ENCODE data around the gene PGM2.

Gene PGM2

DNA sequence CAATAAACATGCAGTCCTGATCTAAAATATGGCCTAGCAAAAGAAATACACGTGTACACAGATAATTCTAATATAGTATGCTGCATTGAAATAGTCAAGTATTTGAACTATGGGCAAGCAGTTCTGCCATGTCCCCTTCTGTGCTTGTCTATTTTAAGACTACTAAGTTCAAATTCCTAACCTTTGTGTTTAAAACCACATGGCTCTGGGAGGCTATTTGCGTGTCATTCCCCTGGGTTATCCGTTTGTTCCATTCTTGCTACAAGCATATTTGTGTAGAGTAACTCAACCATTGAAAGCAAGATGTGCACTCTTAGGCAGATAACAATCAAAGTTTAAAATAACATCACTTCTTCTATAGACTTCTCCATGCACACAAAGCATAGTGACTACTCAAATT, 39.0 kb downstream of the PGM2 start:
- DNase-seq: peak in 1 of 2 experiments; percentile 44

DNA sequence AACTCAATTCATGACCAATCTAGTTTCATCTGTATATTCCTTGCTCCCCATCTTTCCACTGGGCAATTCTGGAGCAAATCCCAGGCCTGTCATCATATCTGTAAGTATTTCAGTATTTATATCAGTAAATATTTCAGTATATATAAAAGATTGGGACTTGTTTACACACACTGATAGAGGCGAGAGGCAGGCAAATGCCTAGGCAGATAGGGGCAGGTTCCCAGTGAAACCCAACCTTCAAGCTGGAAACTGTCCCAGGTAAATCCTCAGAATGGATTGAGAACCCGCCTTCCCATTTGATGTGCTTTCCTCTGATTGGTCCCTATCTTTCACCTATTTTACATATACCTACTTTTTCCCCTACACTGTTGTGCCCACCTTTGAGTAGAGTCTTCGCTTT, 40.6 kb downstream of the PGM2 start:
- no peak for DNase-seq

DNA sequence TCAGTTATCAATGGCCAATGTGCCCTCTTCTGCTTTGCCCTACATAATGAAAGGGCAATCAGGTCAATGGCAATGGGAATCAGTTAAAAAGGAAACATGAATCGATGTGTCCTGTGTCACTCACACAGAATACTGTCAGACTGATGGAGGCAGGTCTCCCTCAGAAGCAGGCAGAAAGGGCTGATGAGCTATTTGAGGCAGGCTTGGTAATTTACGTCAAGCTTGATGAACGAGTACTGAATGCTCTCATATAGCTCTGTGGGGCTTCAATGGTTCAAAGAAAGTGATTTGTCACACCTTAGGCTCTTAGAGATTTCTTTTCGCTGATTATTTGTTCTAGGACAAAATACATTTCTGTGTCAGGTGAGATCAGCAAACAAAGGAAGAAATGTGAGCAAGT, 41.8 kb downstream of the PGM2 start:
- no peak for DNase-seq

DNA sequence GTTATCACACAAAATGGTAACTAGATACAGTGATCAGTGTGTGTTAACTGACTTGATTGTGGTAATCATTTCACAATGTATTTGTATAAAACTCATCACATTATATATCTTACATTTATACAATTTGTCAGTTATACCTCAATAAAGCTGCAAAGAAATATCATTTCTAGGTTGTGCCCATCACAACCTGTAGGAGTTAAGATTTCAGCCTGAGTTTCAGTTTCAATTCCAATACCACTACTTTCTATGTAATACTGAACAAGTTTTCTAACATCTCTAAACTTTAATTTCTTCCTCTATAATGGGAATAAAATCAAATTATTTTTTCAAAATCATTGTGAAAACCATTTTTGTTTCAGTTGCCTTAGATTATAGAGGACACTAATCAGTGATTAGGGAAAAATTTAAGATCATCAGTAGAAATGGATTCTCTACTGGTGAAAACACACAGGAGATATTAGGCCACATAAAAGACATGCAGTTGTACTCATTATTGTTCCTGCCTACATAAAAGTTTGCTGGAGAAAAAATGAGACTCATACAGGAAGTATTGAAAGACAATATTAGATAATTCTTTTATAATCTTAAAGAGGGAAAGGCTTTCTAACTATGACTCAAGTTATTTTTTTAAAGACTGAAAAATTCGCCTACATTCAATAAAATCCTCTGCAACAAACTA, 46.0 kb downstream of the PGM2 start:
- no peak for DNase-seq

DNA sequence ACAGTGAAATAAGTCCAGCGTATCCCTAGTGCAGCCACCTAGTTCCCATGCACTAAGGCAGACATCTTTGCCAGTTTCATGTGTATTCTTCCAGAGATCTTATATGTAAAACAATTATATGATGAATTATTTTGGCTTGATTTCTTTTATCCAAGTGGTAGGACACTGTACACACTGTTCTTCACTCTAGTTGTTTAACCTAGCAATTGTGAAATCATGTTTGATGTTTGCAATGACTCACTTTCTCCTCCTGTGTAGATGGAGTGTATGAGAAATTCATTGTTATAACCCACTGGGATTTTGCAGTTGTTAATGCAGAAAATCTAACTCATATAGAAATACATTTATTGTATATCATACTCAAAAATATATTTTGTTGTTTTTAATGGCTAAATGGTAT, 46.9 kb downstream of the PGM2 start:
- DNase-seq: no peak

DNA sequence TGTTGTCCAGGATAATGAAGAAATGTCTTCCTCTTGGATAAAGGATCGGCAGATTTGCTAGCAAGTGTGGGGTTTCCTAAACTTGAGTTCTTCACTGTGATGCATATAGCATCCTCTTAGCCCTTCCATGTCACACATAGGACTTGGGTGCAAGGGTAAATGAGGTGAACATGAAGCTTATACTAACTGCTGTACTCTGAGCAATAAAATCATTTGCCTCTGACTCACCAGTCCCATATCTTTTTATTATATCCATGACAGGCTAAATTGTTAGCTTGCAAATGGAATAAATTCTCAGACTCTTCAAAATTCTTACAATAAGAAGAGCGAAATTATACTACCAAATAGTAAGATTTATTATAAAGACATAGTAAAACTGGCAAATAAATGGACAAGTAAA, 49.7 kb downstream of the PGM2 start:
- DNase-seq: no peak

DNA sequence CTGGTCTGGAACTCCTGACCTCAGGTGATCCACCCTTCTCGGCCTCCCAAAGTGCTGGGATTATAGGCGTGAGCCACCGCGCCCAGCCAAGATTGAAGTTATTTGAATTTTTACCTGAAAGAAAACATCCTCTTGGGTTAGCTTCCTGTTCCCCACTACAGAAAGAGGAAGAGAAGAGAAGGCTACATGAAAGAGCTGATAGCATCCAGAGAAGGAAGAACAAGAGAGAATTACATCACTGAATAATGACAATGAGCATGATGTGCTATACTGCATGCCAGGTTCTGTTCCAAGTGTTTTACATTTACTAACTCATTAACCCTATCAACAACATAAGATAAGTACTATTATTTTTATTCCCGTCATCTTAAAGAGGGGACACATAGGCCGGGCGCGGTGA, 52.9 kb downstream of the PGM2 start:
- peak; percentile 55 to 66 for DNase-seq

DNA sequence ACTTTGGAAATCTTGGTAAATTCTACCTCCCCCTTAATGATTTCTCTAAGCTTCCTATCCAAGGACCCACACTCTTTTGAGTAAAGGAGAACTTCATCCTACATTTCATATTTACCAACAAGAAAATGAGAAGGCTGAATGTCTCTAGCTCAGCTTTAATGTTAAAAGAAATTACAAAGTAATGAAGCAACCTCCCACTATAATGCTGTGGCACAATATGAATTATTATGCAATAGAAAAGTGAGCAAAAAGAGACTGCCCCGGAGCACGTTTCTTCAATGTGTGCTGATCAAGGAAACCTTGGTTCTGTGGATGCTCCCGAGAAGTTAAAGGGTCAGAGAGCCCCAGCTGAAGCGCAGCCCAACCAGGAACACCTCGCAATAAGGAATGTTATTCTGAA, 55.3 kb downstream of the PGM2 start:
- no peak for DNase-seq

DNA sequence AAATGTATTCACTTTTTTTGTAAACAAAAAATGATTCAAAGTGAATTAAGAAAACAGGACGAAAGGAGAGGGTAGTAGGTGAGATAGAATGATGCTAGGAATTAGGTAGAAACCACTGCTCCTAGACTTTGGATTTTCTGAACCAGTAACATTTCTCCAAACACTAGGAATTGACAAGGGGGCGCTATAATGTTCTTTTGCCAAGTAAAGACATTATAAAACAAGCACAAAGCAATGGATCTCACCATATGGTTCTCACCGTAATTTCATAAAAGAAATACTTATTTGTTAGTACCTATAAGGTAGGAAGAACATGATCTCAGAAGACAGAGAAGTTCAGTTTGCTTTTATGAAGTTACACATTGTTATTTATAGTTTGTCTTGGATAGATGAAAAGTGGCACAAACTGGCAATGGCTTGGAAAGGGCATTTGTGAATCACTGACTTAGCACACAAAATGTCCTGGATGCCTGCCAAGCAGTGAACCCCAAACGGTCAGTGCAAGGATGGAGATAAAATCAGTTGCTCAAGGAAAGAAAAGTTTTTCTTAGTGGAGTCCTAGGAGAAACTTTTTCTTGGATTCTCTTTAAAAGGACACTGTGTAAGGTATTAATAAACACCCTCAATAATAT, 56.3 kb downstream of the PGM2 start:
- no peak for DNase-seq

DNA sequence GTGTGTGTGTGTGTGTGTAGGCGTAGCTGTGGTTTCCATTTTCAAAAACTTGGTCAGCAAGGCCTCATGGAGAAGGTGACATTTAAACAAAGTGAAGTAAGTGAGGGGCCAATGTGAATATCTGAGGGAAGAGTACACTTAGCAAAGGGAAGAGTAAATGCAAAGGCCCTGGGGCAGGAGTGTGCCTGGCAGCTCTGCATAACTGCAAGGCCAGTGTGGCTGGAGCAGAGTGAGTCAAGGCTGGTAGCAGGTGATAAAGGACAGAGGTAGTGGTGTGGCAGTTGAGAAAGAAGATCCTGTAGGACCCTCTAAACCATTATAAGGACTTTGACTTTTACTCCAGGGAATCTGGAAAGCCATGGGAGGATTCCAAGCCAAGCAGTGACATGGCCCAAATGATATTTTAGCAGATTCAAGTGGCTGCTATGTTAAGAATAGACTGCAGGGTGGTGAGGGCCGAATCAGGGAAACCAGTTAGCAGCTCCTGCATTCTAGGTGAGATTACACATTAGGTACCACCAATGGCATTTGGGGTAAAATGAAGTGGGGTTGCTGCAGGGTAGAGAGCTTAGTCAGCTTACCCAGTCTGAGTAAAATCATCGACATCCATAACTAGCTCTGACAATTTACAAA, 58.5 kb downstream of the PGM2 start:
- no peak for DNase-seq

DNA sequence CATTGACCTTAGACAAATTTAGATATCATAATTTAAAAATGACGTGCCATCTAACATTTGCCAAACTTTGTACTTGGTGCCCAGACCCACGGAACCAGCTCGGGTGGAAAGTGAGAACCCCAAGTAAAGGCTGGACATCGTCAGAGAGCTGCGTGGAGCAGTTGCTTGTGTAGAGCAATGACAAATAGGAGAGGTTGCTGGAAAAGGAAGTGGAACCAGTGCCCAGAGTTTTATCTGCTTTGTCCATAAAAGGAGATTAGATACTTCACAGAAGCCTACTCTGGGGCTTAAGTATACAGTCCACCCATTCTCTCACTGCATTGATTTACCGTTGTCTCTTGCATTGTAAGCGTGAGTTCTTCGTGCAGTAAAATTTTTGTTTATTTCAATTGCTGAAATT, 59.0 kb downstream of the PGM2 start:
- DNase-seq: peak in 1 of 2 experiments; percentile 10

DNA sequence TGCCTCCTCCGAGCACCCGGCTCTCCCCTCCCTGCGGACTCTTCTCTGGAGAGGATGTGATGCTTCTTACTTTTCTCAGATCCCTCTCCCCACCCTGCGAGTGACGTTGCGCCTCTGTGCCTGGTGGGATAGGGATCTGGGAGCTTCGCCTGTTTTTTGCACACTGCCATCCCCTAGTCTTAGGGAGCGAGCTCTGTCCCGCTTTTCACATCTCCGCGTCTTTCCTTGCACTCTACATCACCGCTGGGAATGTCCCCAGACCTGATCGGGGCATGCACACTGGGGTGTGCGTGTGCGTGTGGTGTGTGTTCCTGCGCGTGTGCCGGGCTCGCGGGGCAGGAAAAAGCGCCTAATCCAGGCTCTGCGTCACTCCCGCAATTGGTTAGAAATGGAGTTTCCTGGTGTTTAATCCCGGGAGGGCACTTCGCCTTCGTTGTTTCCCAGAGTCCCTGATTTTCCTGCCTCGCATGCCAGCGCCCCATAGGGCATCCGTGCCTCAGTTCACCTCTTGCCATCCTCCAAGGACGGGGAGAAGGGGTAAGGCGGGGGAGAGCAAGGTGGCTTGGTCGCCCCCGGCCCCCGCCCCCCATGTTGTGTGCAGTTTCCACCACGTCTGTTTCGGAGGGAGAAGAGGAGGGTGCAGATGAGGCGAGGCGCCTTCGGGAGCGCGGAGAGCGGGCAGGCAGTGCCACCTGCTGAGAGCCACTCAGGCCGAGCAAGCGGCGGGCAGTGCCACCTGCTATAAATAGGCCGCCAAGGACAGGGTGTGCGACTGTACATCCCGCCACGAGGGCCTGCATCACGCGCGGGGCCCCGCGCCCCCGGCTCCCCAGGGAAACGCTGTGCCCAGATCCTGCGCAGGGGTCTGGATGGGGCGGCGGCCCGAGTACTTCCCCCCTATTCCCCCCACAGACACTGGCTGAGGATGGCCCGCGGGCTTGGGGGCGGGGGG, 63.6 kb downstream of the PGM2 start:
- no peak for DNase-seq

DNA sequence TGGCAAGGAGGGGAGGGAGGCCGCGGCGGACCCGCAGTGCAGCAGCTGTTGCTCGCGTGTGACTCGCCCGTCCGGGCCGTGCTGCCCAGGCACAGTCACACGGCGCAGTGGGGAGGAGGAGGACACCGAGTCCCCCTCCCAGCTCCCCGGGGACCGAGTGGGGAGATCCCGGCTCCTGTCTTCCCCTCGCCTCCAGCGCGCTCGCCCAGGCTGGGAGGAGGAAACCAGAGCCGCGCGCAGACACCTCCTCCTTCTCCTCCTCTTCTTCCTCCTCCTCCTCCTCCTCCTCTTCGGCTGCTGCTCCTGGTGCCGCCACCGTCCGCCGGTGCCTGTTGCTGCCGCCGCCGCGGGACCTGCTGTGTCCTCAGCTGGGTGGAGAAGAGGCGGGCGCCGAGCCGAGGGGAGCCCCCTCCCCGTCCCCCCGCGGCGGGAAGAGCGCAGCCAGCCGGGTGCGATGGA, 64.3 kb downstream of the PGM2 start, which contains the start of gene TBC1D1:
Gene TBC1D1 (plus strand): TSS at position 284 of the 459 bp plus-strand sequence. CDS start 11,012 bp downstream, outside the sequence.
- peak; percentile 18 to 20 for DNase-seq

DNA sequence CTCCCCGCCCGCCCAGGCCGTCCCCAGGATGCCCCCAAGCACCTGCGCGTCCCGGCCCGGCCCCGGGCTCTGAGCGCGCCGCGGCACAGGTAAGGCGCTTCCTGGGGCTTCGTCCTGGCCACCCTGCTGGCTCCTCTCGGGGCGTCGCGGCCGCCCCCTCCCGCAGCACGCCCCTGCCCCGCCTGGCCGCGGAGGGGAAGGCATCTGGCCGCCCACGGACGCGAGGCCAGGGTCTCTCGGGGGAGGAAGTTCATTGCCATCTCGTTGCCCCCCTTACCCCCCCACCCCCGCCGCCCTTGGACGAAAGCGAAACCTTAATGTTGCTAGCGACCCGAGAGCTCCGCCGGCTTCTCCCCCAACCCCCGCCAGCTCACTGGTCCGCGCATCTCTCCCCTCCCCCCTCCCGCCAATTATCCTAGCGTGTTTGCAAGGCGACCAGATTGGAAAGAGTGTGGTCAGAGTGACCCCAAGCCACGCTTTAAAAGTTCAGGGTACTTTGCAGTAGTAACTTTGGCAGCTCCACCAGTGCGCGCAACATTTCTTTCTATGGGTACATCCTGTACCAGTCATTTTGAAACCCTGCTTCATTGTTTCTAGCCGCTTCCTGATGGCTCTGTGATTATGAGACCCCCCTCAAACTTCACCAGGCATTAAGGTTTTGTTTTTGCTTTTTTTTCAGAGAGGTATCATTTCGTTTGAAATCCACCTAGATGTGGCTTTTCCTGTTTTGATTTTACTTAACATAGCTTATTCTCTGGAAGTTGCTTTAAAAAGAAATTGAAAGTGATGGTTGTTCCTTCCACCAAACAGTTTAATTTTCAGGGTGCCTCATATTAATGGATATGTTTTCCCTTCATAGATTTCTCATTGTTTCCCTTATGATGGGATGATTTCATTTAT, 65.0 kb downstream of the PGM2 start:
- DNase-seq: peak in 1 of 2 experiments; percentile 33

DNA sequence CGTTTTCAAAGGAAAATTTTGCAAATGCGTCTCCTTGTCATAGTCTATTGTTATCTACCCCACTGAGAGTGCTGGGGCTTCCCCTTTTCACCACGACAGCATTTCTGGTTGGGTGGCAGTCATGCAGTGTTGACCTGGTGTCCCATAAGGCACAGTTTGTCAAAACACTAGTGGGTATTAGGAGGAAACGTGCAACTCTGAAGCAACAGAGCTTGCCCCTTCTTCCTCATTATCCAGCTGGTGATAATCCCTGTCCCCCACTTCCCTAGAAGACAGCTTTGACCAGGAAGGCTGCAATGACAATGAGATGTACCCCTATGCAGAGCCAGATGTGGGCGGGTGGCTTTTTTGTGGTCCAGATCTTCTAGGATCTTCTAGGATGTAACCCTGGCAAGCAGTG, 66.2 kb downstream of the PGM2 start:
- peak; percentile 11 to 16 for DNase-seq

DNA sequence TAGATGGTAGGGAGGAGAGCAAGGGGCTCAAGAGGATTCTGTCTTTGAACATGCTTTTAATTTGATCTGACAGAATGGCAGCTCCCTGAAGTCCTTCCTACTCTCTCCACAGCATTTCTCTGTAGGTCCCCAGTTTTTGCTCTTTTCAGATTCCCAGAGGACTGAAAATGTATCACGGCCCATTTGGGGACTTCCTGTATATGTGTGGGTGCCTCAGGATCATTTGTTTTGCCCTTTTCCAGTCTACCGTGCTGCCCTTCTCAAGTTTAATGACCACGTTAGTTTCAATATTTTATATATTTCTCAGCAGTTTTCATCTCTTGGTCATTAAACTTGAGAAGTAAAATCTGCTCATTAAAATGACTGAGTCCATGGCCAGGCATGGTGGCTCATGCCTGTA, 66.7 kb downstream of the PGM2 start:
- DNase-seq: no peak

DNA sequence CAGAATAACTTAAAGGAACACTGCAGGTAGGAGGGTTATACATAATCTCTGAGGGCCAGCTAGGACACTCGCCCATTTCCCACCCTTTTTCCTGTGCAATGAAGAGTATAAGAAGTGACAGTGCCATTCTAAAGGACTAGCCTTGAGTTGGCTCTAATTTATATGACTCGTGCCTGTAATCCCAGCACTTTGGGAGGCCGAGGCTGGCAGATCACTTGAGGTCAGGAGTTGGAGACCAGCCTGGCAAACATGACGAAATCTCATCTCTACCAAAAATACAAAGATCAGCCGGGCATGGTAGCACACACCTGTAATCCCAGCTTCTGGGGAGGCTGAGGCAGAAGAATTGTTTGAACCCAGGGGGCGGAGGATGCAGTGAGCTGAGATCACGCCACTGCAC, 68.8 kb downstream of the PGM2 start:
- DNase-seq: no peak

DNA sequence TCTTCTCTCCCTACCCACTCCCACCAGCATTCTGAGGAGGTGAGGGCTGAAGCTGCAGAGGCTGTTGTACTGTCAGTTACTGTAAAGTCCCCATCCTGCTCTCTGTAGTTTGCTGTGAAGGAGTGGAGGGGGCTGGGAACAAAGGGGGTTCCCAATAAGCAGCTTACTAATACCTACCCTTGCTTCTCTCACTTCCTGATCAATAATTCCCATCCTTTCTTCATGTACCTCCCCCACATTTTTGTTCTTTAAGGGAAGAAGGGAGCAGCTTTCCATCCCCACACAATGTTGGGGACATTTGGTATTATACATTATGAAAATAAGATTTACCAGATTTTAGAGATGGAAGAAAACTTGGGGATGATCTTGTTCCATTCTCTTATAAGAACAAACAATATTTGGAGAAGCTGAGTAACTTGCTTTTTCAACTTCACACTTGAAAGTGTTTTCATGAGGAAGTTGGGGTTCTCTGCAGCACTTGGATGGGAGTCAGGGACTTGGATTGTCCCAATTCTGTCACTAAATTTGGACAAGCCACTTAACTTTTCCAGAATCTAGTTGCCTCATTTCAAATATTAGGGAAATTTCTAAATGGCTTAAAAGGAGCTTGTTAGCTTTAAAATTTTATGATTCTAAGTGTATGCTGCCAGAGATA, 69.8 kb downstream of the PGM2 start:
- DNase-seq: no peak

DNA sequence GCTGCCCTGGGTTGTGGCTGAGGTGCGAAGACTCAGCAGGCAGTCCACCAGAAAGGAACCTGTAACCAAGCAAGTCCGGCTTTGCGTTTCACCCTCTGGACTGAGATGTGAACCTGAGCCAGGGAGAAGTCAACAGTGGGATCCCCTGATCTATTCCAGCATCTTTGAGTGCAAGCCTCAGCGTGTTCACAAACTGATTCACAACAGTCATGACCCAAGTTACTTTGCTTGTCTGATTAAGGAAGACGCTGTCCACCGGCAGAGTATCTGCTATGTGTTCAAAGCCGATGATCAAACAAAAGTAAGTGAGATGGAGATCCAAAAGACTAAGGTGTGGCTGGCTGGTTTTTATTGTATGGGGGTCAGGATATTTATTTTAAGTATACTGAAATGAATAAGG, 75.7 kb downstream of the PGM2 start:
- DNase-seq: no peak

DNA sequence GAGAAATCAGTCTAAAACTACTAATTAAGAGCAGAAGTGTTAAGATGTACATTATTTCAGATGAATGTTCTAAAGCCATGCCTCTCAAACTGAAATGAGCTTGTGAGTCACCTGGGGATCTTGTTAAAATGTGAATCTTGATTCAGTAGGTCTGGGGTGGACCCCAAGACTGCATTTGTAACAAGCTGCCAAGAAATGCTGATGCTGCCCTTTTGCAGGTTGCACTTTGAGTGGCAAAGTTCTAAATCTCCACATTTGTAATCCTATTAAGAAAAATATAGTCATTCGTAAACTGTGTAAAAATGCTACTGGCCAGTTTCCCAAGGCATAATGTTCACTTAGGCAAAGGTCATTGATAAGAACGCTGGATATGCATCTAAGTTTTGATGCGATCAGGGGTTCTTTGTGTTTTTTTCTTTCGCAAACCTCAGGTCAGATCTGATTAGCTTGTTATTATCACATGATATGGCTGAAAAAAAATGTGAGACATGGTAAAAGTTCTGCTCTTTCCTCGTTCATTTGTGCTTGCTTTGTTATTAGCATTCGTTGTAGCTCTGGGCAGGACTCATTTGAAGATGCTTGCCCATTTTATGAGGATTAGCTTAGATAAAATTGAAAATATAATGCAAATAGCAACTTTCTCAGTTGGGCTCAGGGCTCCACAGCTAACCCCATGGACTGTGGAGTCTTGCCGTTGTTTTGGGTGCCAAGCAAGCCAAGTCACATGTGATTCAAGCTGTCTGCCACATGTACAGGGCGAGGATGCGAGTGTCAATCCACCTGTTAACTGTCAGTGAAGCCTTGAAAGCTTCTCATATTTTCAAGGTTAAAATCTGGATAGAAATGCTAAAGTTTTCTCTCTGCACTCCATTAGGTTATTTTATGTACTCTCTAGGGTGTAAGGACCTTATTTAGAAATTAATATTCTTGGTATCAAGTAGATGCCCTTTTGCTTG, 76.5 kb downstream of the PGM2 start:
- no peak for DNase-seq
